HK-2 (cell line): Measurements from ENCODE around the gene SCARB2.

Source experiments
- DNase-seq: peaks from one replicate; pipeline ENCODE4 v3.0.0-alpha.2; 2018; ENCODE audit not compliant: unreplicated experiment

SCARB2 gene

GRCh38 chr4:76198411-76199237 is 15.0 kb downstream of the SCARB2 start:
- peak; percentile 51 for DNase-seq

DNA sequence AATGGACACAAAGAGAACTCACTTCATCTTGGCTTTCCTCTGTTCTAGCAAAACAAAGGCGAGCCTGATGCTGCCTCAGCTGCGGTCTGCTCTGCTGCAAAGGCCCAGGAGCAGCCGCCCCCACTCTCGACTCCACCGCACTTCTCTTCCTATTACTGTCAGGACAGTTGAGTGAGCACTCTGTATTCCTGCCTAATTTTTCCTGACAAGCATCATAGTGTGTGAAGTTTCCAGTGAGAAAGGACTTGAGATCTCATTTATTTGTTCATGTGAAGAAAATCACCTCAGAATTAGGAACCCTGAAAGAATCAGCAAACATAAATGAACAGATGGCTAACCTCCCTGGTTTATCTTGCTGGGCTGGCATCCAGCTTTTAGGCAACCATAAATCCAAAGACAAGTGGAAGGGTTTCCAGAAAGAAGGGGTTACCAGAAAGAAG is 15.6 kb downstream of the SCARB2 start:
- DNase-seq, result no peak

- no peak for DNase-seq
Observed at GRCh38 chr4:76197031-76197743, 16.4 kb downstream of the SCARB2 start.

DNA sequence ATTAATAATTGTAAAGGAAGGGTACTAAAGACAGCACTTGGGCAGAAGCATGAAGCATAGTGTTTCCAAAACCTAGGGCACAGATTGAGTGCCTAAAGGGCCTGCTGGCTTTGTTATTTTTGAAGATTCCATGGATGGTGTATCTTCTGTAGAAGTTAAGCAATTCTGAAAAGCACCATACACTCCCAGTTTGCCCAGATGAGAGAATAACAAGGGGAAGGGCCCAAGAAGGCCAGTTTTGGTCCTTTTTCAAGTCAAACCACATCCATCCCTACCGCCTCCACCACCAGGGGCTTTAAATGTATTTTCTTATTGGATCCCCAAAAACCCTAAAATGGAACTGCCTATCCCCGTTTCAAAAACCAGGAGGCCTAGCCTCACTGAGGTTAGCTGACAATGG is 17.2 kb downstream of the SCARB2 start:
- DNase-seq, result no peak

GRCh38 chr4:76195326-76195725 is 18.3 kb downstream of the SCARB2 start:
- no peak for DNase-seq

DNA sequence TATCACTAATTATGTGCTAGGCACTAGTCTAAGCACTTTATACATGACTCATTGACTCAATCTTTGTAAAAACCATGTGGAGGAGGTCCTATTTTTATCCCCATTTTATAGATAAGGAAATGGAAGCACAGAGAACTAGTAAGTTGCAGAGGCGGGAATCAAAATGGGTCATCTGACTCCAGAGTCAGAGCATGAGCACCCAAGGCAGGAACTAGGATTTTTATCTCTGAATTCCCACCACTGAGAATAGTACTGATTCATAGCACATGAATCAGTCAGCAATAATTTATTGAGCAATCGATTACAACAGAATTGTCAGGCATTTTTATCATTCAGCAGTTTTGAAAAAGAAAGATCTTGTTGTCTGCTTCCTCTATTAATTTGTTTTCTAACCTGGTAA is 19.3 kb downstream of the SCARB2 start:
- DNase-seq, result no peak

DNA sequence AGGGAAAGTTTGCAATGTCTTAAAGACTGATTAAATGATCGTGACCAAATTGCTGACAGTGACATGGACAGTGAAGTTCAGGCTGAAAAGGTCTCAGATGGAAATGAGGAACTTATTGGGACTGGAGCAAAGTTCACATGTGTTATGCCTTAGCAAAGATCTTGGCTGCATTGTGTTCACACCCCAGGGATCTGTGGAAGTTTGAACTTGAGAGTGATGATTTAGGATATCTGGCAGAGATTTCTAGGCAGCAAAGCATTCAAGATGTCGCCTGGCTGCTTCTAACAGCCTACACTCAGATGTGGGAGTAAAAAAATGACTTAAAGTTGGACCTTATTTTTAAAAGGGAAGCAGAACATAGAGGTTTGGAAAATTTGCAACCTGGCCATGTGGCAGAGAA is 21.4 kb downstream of the SCARB2 start:
- no peak for DNase-seq

GRCh38 chr4:76188557-76188956 is 25.1 kb downstream of the SCARB2 start:
- DNase-seq, result no peak

DNA sequence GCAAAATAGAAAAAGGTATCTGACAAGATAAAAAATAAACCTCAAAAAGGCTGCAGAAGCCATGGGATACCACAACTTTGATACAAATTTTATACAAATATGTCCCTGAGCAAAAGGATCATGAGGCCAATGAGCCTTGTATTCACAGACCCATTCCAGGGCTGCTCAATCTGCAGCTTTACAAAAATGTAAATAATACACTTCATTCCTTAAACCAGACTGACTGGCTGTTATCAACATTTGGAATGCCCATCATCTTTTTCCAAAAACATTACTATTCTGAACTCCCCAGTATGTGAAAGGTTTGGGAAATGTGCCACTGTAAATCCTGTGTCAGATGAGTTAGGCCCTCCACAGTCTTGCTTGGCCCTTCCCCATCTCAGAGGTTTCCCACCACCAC is 25.5 kb downstream of the SCARB2 start:
- DNase-seq, result no peak

- no peak for DNase-seq
Observed at GRCh38 chr4:76187152-76187551, 26.5 kb downstream of the SCARB2 start.

GRCh38 chr4:76182463-76182862 is 31.2 kb downstream of the SCARB2 start:
- no peak for DNase-seq

DNA sequence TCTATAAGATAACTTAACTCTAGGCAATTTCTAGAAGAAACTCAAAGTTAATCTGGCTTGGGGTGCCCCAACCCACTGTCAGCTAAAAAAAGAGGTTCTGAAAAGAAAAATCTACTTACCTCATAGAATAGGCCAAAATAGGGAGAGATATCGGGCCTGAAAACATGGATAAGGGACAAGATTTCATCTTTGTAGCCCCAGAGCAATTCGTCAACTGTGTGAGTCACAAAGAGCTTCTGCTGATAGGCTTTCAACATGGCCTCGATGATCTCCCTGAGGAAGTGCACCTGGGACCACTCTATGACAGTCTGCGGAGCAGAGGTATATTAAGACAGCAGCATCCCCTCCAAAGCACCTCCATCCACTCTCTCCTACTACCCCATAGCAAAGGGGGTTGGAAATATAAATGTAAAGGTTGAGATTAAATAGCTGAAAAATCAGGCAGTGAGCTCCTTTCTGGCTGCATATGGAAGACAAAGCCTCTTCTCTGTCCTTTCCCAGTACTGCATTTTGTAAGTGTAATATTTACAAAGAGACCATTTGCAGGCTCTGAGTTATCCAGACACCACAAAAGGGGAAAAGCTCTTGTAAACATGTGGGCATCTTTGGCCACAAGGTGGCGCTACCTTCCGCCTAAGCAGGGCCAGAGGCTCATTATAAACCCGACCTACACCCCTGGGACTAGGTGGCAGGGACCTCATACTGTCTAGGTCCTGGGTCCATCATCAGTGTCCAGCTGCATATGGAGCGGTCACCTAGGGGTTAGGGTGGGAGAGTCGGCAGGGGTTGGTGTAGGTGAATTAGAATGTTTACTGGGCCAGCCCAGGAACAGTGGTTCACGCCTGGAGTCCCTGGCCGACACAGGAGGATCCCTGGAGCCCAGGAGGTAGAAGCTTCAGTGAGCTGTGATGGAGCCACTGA is 34.0 kb downstream of the SCARB2 start:
- peak; percentile 77 for DNase-seq

- DNase-seq, result no peak
Observed at GRCh38 chr4:76178296-76178695, 35.3 kb downstream of the SCARB2 start.

DNA sequence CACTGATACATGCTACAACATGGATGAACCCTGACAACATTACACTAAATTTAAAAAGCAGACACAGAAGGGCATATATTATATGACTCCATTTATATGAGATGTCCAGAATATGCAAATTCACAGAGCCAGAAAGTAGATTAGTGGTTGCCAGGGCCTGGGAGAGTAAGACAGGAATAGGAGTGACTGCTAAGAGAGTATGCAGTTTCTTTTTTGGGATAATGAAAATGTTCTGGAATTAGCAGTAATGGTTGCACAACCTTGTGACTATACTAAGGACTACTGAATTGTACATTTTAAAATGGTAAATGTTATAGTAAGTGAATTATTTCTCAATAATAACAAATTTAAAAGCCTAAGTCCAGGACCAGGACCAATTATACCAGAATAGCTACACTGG is 35.9 kb downstream of the SCARB2 start:
- no peak for DNase-seq

- DNase-seq, result no peak
Observed at GRCh38 chr4:76175336-76175735, 38.3 kb downstream of the SCARB2 start.

- no peak for DNase-seq
Observed at GRCh38 chr4:76174216-76174615, 39.4 kb downstream of the SCARB2 start.

DNA sequence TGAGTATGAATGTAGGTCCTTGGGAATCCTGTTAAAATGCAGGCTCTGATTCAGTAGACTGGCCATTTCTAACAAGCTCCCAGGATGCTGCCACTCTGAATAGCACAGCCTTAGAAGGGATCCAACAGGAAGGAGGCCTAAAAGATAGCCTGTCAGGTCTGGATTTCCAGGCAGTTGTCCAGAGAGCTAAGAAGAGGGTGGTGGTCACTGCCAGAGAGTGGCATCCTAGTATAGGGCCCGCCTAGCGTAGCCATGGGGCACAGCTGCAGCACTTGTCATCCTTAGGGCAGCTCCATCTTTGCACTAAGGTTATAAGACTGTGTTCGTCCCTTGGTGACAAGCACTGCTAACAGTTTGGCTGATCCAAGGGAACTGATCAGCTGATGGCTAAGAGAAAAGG is 44.9 kb downstream of the SCARB2 start:
- DNase-seq, result no peak

DNA sequence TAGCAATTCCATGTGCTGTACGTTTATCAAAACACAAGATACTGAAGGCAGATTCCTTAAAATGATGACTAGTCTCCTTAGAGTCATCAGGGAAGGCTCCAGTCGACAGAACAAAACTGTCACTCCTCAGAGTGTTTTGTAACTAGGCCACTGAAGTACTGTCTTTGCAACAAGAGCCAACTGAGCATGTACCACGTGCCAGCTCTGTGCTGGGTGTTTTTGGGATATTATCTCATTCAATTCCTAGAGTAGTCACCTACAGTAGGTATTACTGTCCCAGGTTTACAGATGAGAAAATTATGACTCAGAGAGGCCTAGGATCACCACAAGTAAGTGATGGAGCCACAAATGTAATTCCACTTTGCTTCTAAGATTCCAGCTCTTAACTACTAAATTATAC is 47.1 kb downstream of the SCARB2 start:
- DNase-seq, result no peak

GRCh38 chr4:76160355-76160754 is 53.3 kb downstream of the SCARB2 start:
- DNase-seq, result no peak

- no peak for DNase-seq
Observed at GRCh38 chr4:76156635-76157034, 57.0 kb downstream of the SCARB2 start.

DNA sequence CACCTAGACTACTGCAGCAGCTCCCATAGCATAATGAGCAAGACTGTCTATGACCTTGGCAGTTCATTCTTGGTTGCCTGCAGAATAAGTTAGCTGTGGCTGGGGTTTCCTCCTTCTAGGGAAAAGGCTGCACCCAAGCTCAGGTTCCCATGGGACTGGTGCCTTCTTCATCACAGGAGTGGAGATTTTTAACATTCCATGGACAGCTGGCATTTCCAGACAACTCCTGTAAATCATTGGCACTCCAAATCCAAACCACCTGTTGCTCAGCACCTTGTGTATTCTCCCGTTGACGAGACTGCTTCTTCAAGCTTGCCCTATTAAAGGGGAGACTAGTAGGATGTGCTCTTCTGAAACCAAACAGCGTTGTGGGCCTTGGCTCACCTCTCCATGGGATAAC is 57.6 kb downstream of the SCARB2 start:
- DNase-seq, result no peak

DNA sequence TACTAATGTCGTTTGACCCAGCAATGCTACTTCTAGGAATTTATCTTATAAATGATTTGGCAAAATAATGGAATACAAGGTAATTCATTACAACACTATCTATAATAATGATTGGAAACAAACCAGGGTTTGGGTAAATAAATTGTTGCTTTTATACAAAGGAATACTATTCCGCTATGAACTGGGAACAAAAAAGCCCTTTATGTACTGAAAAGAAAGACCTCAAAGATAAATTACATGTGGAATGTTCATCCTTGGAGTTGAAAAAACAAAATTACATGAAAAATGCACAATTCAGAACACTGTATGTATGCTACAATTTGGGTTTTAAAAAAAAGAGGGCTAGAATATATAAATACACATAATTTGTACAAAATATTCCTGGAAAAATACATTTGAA is 60.3 kb downstream of the SCARB2 start:
- no peak for DNase-seq
